ENCODE results near the gene PIGM.

PIGM gene

GRCh38 chr1:159985473-159985872, 46.3 kb downstream of the PIGM start:
- H3K4me3 ChIP-seq (ENCODE audit: low read depth, low read length): no peak overlapping the region
- DNase-seq (ENCODE audit: low read depth): no peak
- TF ChIP-seq CTCF (IDR thresholded peaks at IDR 0.05; ENCODE audit: control insufficient read depth, extremely low read depth, insufficient read depth): no peak

GRCh38 chr1:159983681-159984080, 48.1 kb downstream of the PIGM start:
- DNase-seq (ENCODE audit: low read depth): no peak
- TF ChIP-seq CTCF (IDR thresholded peaks at IDR 0.05; ENCODE audit: control insufficient read depth, extremely low read depth, insufficient read depth): no peak
- no peak overlapping the region for H3K4me3 ChIP-seq (ENCODE audit: low read depth, low read length)

- DNase-seq (ENCODE audit: low read depth): no peak
- TF ChIP-seq CTCF (IDR thresholded peaks at IDR 0.05; ENCODE audit: control insufficient read depth, extremely low read depth, insufficient read depth): no peak
- no peak overlapping the region for H3K4me3 ChIP-seq (ENCODE audit: low read depth, low read length)
Observed at GRCh38 chr1:159982280-159982679, 49.5 kb downstream of the PIGM start.

GRCh38 chr1:159981351-159982055, 50.3 kb downstream of the PIGM start:
- no peak overlapping the region for H3K4me3 ChIP-seq (ENCODE audit: low read depth, low read length)
- no peak for DNase-seq (ENCODE audit: low read depth)
- TF ChIP-seq CTCF (IDR thresholded peaks at IDR 0.05; ENCODE audit: control insufficient read depth, extremely low read depth, insufficient read depth): no peak

- no peak for TF ChIP-seq CTCF (IDR thresholded peaks at IDR 0.05; ENCODE audit: control insufficient read depth, extremely low read depth, insufficient read depth)
- no peak overlapping the region for H3K4me3 ChIP-seq (ENCODE audit: low read depth, low read length)
- DNase-seq (ENCODE audit: low read depth): no peak
Observed at GRCh38 chr1:159980786-159981185, 51.0 kb downstream of the PIGM start.

GRCh38 chr1:159980076-159980475, 51.7 kb downstream of the PIGM start:
- no peak for DNase-seq (ENCODE audit: low read depth)
- no peak overlapping the region for H3K4me3 ChIP-seq (ENCODE audit: low read depth, low read length)
- no peak for TF ChIP-seq CTCF (IDR thresholded peaks at IDR 0.05; ENCODE audit: control insufficient read depth, extremely low read depth, insufficient read depth)

- H3K4me3 ChIP-seq (ENCODE audit: low read depth, low read length): no peak overlapping the region
- DNase-seq (ENCODE audit: low read depth): no peak
- TF ChIP-seq CTCF (IDR thresholded peaks at IDR 0.05; ENCODE audit: control insufficient read depth, extremely low read depth, insufficient read depth): no peak
Observed at GRCh38 chr1:159979257-159979656, 52.5 kb downstream of the PIGM start.
